NB4 (cell line): ENCODE data around the gene SYNE3.

ENCODE experiments used
- TF ChIP-seq, protein P1 (sequence below): IDR thresholded peaks from one replicate; pipeline ENCODE4 v1.5.1; 2012; ENCODE audit warnings: low read depth, low read length
- TF ChIP-seq, protein P2 (sequence below): IDR thresholded peaks from 2 replicates; pipeline ENCODE4 v1.6.1; 2011; ENCODE audit warnings: low read depth, low read length

DNA sequence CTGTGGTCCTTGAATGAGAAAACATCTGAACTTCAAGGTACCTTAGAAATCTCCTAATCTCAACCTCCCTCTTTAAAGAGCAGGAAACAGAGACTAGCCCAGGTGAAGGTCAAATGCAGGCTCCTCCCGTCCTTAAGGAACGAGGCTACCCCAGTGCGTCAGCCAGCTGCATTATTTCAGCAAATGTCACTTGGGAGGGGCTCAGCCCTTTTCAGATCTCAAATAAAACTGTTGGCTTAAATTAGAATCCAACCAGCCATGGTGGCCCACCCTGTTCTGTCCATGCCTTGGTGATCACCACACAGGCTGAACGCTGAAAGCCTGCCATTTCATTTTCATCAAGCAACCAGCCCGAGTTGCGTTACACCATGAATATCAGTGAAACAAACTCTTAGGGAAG is 7.0 kb downstream of the SYNE3 start:
- TF ChIP-seq, protein P1, sequence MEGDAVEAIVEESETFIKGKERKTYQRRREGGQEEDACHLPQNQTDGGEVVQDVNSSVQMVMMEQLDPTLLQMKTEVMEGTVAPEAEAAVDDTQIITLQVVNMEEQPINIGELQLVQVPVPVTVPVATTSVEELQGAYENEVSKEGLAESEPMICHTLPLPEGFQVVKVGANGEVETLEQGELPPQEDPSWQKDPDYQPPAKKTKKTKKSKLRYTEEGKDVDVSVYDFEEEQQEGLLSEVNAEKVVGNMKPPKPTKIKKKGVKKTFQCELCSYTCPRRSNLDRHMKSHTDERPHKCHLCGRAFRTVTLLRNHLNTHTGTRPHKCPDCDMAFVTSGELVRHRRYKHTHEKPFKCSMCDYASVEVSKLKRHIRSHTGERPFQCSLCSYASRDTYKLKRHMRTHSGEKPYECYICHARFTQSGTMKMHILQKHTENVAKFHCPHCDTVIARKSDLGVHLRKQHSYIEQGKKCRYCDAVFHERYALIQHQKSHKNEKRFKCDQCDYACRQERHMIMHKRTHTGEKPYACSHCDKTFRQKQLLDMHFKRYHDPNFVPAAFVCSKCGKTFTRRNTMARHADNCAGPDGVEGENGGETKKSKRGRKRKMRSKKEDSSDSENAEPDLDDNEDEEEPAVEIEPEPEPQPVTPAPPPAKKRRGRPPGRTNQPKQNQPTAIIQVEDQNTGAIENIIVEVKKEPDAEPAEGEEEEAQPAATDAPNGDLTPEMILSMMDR = no peak
- TF ChIP-seq, protein P2, sequence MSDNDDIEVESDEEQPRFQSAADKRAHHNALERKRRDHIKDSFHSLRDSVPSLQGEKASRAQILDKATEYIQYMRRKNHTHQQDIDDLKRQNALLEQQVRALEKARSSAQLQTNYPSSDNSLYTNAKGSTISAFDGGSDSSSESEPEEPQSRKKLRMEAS = no peak
